ENCODE results near the gene PSMG4.

DNA sequence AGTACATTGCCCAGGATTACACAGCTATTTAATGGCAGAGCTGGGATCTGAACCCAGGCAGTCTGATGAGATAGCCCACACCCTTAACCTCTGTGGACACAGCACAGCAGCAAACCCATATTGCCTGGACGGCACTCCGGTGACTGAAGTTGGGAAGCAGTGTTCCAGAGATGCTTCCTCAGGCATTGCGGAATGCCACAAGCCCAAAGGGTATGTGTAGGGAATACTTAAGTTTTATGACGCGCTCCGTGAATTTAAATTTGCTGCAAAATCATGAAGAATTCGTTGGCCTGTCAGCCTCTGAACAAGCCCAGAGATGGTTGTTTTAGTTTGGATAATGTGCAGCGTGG lies 46.4 kb downstream of the PSMG4 start:
- TF ChIP-seq, protein P1, sequence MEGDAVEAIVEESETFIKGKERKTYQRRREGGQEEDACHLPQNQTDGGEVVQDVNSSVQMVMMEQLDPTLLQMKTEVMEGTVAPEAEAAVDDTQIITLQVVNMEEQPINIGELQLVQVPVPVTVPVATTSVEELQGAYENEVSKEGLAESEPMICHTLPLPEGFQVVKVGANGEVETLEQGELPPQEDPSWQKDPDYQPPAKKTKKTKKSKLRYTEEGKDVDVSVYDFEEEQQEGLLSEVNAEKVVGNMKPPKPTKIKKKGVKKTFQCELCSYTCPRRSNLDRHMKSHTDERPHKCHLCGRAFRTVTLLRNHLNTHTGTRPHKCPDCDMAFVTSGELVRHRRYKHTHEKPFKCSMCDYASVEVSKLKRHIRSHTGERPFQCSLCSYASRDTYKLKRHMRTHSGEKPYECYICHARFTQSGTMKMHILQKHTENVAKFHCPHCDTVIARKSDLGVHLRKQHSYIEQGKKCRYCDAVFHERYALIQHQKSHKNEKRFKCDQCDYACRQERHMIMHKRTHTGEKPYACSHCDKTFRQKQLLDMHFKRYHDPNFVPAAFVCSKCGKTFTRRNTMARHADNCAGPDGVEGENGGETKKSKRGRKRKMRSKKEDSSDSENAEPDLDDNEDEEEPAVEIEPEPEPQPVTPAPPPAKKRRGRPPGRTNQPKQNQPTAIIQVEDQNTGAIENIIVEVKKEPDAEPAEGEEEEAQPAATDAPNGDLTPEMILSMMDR (IDR thresholded peaks at IDR 0.05) = no peak
- TF ChIP-seq MAZ (IDR thresholded peaks at IDR 0.05; ENCODE audit: borderline replicate concordance, low read depth, low read length) (no peak), EP300 (IDR thresholded peaks at IDR 0.05) (no peak), POLR2A (IDR thresholded peaks at IDR 0.05; ENCODE audit: low read length) (no peak), SMC3 (IDR thresholded peaks at IDR 0.05) (no peak), RAD21 (conservative IDR thresholded peaks at IDR 0.05 in 1 of 2, IDR thresholded peaks at IDR 0.05 in 1 of 2) (no peak), CBX8 (IDR thresholded peaks at IDR 0.05) (no peak), JUN (IDR thresholded peaks at IDR 0.05) (no peak), CHD2 (IDR thresholded peaks at IDR 0.05; ENCODE audit: low read length, partially characterized antibody) (no peak), BHLHE40 (IDR thresholded peaks at IDR 0.05; ENCODE audit: low read depth, low read length) (no peak), CEBPB (IDR thresholded peaks at IDR 0.05) (no peak), JUNB (IDR thresholded peaks at IDR 0.05) (no peak), FOSB (CRISPR knock-in tag; IDR thresholded peaks at IDR 0.05) (no peak)
- TF ChIP-seq, protein P2, sequence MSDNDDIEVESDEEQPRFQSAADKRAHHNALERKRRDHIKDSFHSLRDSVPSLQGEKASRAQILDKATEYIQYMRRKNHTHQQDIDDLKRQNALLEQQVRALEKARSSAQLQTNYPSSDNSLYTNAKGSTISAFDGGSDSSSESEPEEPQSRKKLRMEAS (IDR thresholded peaks at IDR 0.05) = no peak

All from A549 (cell line).